GM12801 (cell line): ENCODE data around the gene KCNN3.

Experiments
- CTCF ChIP-seq: IDR thresholded peaks from one replicate; pipeline ENCODE4 v1.5.1; 2011; ENCODE audit warnings: control low read depth; ENCODE audit not compliant: insufficient read length; ENCODE audit errors: extremely low read depth

The KCNN3 gene

GRCh38 chr1:154784416-154784815, 85.7 kb downstream of the KCNN3 start:
- TF ChIP-seq CTCF, result no peak

- no peak for TF ChIP-seq CTCF
Measured at GRCh38 chr1:154783976-154784375, 86.1 kb downstream of the KCNN3 start.

- TF ChIP-seq CTCF, result no peak
Measured at GRCh38 chr1:154780541-154780940, 89.5 kb downstream of the KCNN3 start.

- no peak for TF ChIP-seq CTCF
Measured at GRCh38 chr1:154779551-154780189, 90.4 kb downstream of the KCNN3 start.

- TF ChIP-seq CTCF, result no peak
Measured at GRCh38 chr1:154778944-154779343, 91.1 kb downstream of the KCNN3 start.

- TF ChIP-seq CTCF, result no peak
Measured at GRCh38 chr1:154778275-154778674, 91.8 kb downstream of the KCNN3 start.

- TF ChIP-seq CTCF, result no peak
Measured at GRCh38 chr1:154777781-154778180, 92.3 kb downstream of the KCNN3 start.
